Activated naive CD4-positive, alpha-beta T cell treated with anti-CD3 and anti-CD28 coated beads for 36 hours (primary cell): ENCODE data around the gene OLR1. TPM values are rescaled to one million over a fixed set of nuclear protein-coding genes. Genes with fewer than 3 reads are reported as not detected.
A peak's percentile ranks its signal among the peaks of the same experiment; 100 is the strongest.

Source experiments
- CTCF ChIA-PET: fragments of 350-600 bp; sonication (Branson Sonifier 250); formaldehyde crosslinking; loops from one replicate; lab custom pipeline; 2021; ENCODE audit warnings: antibody characterized with exemption; lab: Charles Lee
- DNase-seq: peaks from one replicate; pipeline ENCODE4 v3.0.0-alpha.2; 2020
- H3K27ac Mint-ChIP-seq: one replicate; pipeline ENCODE4 v1.8.0; 2021; ENCODE audit warnings: mild to moderate bottlenecking, mixed read lengths
- H3K27me3 Mint-ChIP-seq: one replicate; pipeline ENCODE4 v1.8.0; 2021; ENCODE audit warnings: low read depth, mixed read lengths
- H3K36me3 Mint-ChIP-seq: one replicate; pipeline ENCODE4 v1.8.0; 2021; ENCODE audit warnings: low read depth, mixed read lengths
- H3K4me1 Mint-ChIP-seq: one replicate; pipeline ENCODE4 v1.8.0; 2021; ENCODE audit warnings: low read depth, mixed read lengths
- H3K4me3 Mint-ChIP-seq: one replicate; pipeline ENCODE4 v1.8.0; 2021; ENCODE audit warnings: mild to moderate bottlenecking, moderate library complexity, mixed read lengths
- H3K9me3 Mint-ChIP-seq: one replicate; pipeline ENCODE4 v1.8.0; 2021; ENCODE audit warnings: mixed read lengths
- intact Hi-C: fragments of 100-400 bp; cut with micrococcal nuclease; formaldehyde crosslinking; loops from one replicate; pipeline ENCODE4 v1.15.1; 2023
- total RNA-seq, 2 experiments: library from RNA; stranded (reverse); gene quantifications; one replicate each; pipeline ENCODE4 v1.2.3, GENCODE V29; 2021

The OLR1 gene
- total RNA-seq, 2 experiments from 2014 or later = not detected

- CTCF ChIA-PET = interaction anchor here (0.7 to 3.3 kb wide), 27 partner anchors 10 to 397 kb away, joined by 3 to 21 read pairs (median 4); partner anchors contain the start of genes CLEC12B, CLEC1A, CLEC7A and CLEC9A
- H3K27ac Mint-ChIP-seq = no peak overlapping the region
- intact Hi-C loops = loop anchor here (1.0 to 10.0 kb wide), 7 partner anchors 107 to 505 kb away; partner anchors contain the start of gene CLEC12B
- H3K9me3 Mint-ChIP-seq = no peaks in the 10 kb centered on the region
- H3K27me3 Mint-ChIP-seq = peaks cover 2% of the 10 kb centered on the region
- H3K4me1 Mint-ChIP-seq = peaks cover 2% of the 10 kb centered on the region
- DNase-seq = peak; percentile 73
- H3K36me3 Mint-ChIP-seq = no peaks in the 10 kb centered on the region
- H3K4me3 Mint-ChIP-seq = no peak overlapping the region
These were observed 31.9 kb downstream of the OLR1 start for GRCh38 chr12:10140001-10140400.

DNA sequence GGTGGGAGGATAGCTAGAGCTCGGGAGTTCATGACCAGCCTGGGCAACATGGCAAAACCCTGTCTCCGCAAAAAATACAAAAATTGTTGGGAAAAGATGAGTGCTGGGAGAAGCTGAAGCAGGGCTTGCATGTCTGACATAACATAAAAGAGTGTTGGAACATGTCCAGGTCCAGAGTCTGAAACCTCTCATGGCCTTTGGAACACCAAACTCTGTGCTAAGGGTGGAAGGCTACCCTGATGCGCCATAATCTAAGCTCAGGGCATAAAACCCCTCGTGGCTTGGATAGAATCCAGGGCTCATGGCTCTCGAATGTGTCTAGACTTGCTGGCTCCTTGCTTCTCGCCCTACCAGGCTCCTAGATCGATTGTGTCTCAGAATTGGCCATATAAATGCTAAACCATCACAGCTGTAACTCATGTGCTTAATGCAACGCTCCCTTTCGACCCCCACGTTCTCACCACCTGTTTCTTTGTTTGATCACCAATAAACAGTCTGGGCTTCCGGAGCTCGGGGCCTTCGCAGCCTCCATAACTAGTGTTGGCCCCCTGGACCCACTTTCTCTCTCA lies 35.2 kb downstream of the OLR1 start:
- Mint-ChIP-seq H3K27me3 (peaks cover 2% of the 10 kb centered on the region), H3K27ac (no peak overlapping the region), H3K9me3 (no peaks in the 10 kb centered on the region), H3K36me3 (no peaks in the 10 kb centered on the region), H3K4me1 (peaks cover 2% of the 10 kb centered on the region), H3K4me3 (no peak overlapping the region)
- DNase-seq = no peak
- intact Hi-C loops = no loop called here
- CTCF ChIA-PET = interaction anchor here (1.0 to 1.5 kb wide), 5 partner anchors 9 to 196 kb away, joined by 3 to 7 read pairs (median 3); partner anchors contain the start of gene CLEC12B

DNA sequence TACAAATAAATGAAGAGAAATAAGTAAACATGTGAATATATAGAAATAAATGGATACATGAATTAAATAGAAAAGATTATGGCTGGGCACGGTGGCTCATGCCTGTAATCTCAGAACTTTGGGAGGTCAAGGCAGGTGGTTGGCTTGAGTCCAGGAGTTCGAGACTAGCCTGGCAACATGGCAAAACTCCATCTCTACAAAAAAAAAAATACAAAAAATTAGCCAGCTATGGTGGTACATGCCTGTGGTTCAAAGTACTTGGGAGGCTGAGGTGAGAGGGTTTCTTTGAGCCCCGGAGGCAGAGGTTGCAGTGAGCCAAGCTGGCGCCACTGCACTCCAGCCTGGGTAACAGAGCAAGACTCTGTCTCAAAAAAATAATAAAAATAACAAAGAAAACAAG lies 36.8 kb downstream of the OLR1 start:
- H3K9me3 Mint-ChIP-seq = no peaks in the 10 kb centered on the region
- peaks cover 2% of the 10 kb centered on the region for H3K27me3 Mint-ChIP-seq
- no peaks in the 10 kb centered on the region for H3K36me3 Mint-ChIP-seq
- H3K27ac Mint-ChIP-seq = no peak overlapping the region
- intact Hi-C loops = no loop called here
- CTCF ChIA-PET = interaction anchor here (0.6 to 1.5 kb wide), 4 partner anchors 18 to 195 kb away, joined by 3 to 5 read pairs (median 4); no protein-coding TSS in a partner anchor
- DNase-seq = no peak
- no peak overlapping the region for H3K4me3 Mint-ChIP-seq
- H3K4me1 Mint-ChIP-seq = peaks cover 10% of the 10 kb centered on the region

DNA sequence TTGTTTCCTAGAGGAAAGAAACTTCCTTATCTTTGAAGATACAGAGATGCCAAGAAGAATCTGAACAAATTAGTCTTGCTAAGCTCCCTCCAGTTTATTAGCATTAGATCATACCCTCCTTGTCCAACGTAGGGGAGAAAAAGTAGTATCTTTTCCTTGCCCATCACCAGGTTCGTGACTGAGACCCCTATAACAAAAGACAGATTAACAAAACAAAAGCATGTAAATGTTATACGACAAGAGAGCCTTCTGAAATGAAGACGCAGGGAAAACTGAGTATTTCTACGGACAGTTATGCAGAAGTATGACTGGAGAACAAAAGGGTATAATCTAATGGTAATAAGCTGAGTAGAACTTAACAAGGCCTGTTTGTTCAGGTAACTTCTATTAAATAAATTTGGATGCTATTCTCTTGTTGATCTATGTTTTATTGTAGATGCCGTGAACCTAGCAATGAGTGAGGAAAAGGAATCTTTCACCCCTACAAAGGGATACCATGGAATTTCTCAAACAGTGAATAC lies 39.0 kb downstream of the OLR1 start:
- intact Hi-C loops = no loop called here
- CTCF ChIA-PET = interaction anchor here (0.8 kb wide), 1 partner anchor 20 kb away, joined by 3 read pairs; no protein-coding TSS in a partner anchor
- Mint-ChIP-seq H3K4me3 (no peak overlapping the region), H3K9me3 (no peaks in the 10 kb centered on the region), H3K27me3 (peaks cover 2% of the 10 kb centered on the region), H3K36me3 (no peaks in the 10 kb centered on the region), H3K4me1 (peaks cover 16% of the 10 kb centered on the region), H3K27ac (no peak overlapping the region)
- no peak for DNase-seq

- CTCF ChIA-PET = interaction anchor here (0.7 to 1.5 kb wide), 3 partner anchors 8 to 317 kb away, joined by 3 to 6 read pairs (median 5); no protein-coding TSS in a partner anchor
- peaks cover 6% of the 10 kb centered on the region for H3K27me3 Mint-ChIP-seq
- no peak overlapping the region for H3K4me3 Mint-ChIP-seq
- H3K9me3 Mint-ChIP-seq = no peaks in the 10 kb centered on the region
- intact Hi-C loops = no loop called here
- peaks cover 16% of the 10 kb centered on the region for H3K4me1 Mint-ChIP-seq
- H3K27ac Mint-ChIP-seq = no peak overlapping the region
- no peak for DNase-seq
- H3K36me3 Mint-ChIP-seq = no peaks in the 10 kb centered on the region
These were observed 40.7 kb downstream of the OLR1 start for GRCh38 chr12:10131111-10131690.

DNA sequence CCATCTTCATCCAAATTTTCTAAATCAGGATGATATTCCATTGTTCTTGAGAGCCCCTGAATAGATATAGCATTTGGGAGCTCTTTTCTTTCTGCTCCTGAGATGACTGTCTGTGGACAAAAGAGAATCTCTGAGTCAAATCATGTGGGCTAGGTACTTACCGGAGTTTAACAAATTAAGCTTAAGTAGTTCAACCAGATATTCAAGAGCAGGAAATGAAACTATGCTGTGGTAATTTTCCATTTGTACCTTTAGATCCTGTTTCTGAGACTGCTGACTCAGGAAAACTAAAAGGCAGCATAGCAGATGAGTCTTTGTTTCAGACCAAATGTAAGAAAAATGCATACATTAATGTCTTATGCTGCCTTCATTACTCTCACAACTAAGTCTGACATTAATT lies 41.9 kb downstream of the OLR1 start, which contains the start of gene CLEC7A:
Gene CLEC7A (minus strand): TSS at position 158 of the 400 bp plus-strand sequence. CDS start 117 bp downstream, at position 41.
- CTCF ChIA-PET = interaction anchor here (0.6 to 1.5 kb wide), 8 partner anchors 10 to 381 kb away, joined by 3 to 6 read pairs (median 4); no protein-coding TSS in a partner anchor
- intact Hi-C loops = loop anchor here (1.0 kb wide), 2 partner anchors 18 to 411 kb away; no protein-coding TSS in a partner anchor
- Mint-ChIP-seq H3K36me3 (no peaks in the 10 kb centered on the region), H3K27me3 (peaks cover 8% of the 10 kb centered on the region), H3K27ac (no peak within 1 kb of the TSS), H3K4me3 (no peak within 1 kb of the TSS), H3K9me3 (no peaks in the 10 kb centered on the region), H3K4me1 (peaks cover 16% of the 10 kb centered on the region)
- no peak for DNase-seq

- Mint-ChIP-seq H3K9me3 (no peaks in the 10 kb centered on the region), H3K27me3 (peaks cover 8% of the 10 kb centered on the region), H3K27ac (no peak overlapping the region), H3K4me3 (no peak overlapping the region), H3K4me1 (peaks cover 16% of the 10 kb centered on the region), H3K36me3 (no peaks in the 10 kb centered on the region)
- CTCF ChIA-PET = interaction anchor here (2.0 kb wide), 1 partner anchor 24 kb away, joined by 4 read pairs; no protein-coding TSS in a partner anchor
- no peak for DNase-seq
- intact Hi-C loops = loop anchor here (5.0 kb wide), 1 partner anchor 91 kb away; no protein-coding TSS in a partner anchor
These were observed 43.2 kb downstream of the OLR1 start for GRCh38 chr12:10128687-10129086.

- Mint-ChIP-seq H3K4me3 (no peak overlapping the region), H3K36me3 (no peaks in the 10 kb centered on the region), H3K27ac (no peak overlapping the region), H3K9me3 (no peaks in the 10 kb centered on the region), H3K4me1 (peaks cover 16% of the 10 kb centered on the region), H3K27me3 (peaks cover 6% of the 10 kb centered on the region)
- CTCF ChIA-PET = interaction anchor here (1.1 to 1.3 kb wide), 2 partner anchors 13 kb away, joined by 3 to 4 read pairs; no protein-coding TSS in a partner anchor
- DNase-seq = no peak
- intact Hi-C loops = loop anchor here (5.0 kb wide), 1 partner anchor 89 kb away; no protein-coding TSS in a partner anchor
These were observed 45.5 kb downstream of the OLR1 start for GRCh38 chr12:10126413-10126812.

- CTCF ChIA-PET = no interaction called here
- no peak overlapping the region for H3K4me3 Mint-ChIP-seq
- H3K27me3 Mint-ChIP-seq = peaks cover 6% of the 10 kb centered on the region
- H3K4me1 Mint-ChIP-seq = no peaks in the 10 kb centered on the region
- H3K9me3 Mint-ChIP-seq = no peaks in the 10 kb centered on the region
- no peak for DNase-seq
- H3K36me3 Mint-ChIP-seq = no peaks in the 10 kb centered on the region
- no peak overlapping the region for H3K27ac Mint-ChIP-seq
- intact Hi-C loops = no loop called here
These were observed 49.2 kb downstream of the OLR1 start for GRCh38 chr12:10122689-10123088.

- Mint-ChIP-seq H3K27me3 (peaks cover 2% of the 10 kb centered on the region), H3K4me3 (no peak overlapping the region)
These were observed 50.7 kb downstream of the OLR1 start for GRCh38 chr12:10121278-10121677.

GRCh38 chr12:10119066-10119465 lies 52.9 kb downstream of the OLR1 start:
- intact Hi-C loops = no loop called here
- no peaks in the 10 kb centered on the region for H3K4me1 Mint-ChIP-seq
- no peaks in the 10 kb centered on the region for H3K9me3 Mint-ChIP-seq
- CTCF ChIA-PET = no interaction called here
- H3K4me3 Mint-ChIP-seq = no peak overlapping the region
- no peaks in the 10 kb centered on the region for H3K36me3 Mint-ChIP-seq
- DNase-seq = no peak
- H3K27ac Mint-ChIP-seq = no peak overlapping the region
- no peaks in the 10 kb centered on the region for H3K27me3 Mint-ChIP-seq

More at GRCh38 chr12:10121278-10121677, 50.7 kb downstream of the OLR1 start:
- intact Hi-C loops = no loop called here
- H3K4me1 Mint-ChIP-seq = no peaks in the 10 kb centered on the region
- no peak for DNase-seq
- H3K27ac Mint-ChIP-seq = no peak overlapping the region
- H3K9me3 Mint-ChIP-seq = no peaks in the 10 kb centered on the region
- CTCF ChIA-PET = no interaction called here
- H3K36me3 Mint-ChIP-seq = no peaks in the 10 kb centered on the region

GRCh38 chr12:10115890-10116289 lies 56.0 kb downstream of the OLR1 start:
- H3K27me3 Mint-ChIP-seq = no peaks in the 10 kb centered on the region
- H3K4me1 Mint-ChIP-seq = no peaks in the 10 kb centered on the region
- H3K9me3 Mint-ChIP-seq = no peaks in the 10 kb centered on the region
- no peak overlapping the region for H3K27ac Mint-ChIP-seq
- no peak for DNase-seq
- intact Hi-C loops = no loop called here
- H3K36me3 Mint-ChIP-seq = no peaks in the 10 kb centered on the region
- H3K4me3 Mint-ChIP-seq = no peak overlapping the region
- CTCF ChIA-PET = no interaction called here
